Activated T-cell treated with anti-CD3 and anti-CD28 coated beads, Interleukin-2, amount 50 U/mL, for 4 hours (primary cell): Measurements from ENCODE around the gene NOS1AP. TPM values are rescaled to one million over a fixed set of nuclear protein-coding genes. Genes with fewer than 3 reads are reported as not detected.
A peak's percentile ranks its signal among the peaks of the same experiment; 100 is the strongest.
"Not testable (repeated sequence)": the region's sequence is repeated elsewhere in the genome, so short reads cannot be mapped to it uniquely, and the experiment has no call there.

Experiments
- ATAC-seq, 2 donors: fragments of 200-7000 bp; cut with Tn5 transposase; one replicate each; pipeline ENCODE4 v1.10.0; 2021
- DNase-seq: peaks from one replicate; pipeline ENCODE4 v3.0.0-alpha.2; 2020
- H3K27me3 Mint-ChIP-seq: one replicate; pipeline ENCODE4 v1.8.0; 2021; ENCODE audit warnings: low read depth, mixed read lengths
- H3K36me3 Mint-ChIP-seq: one replicate; pipeline ENCODE4 v1.8.0; 2022; ENCODE audit warnings: mixed read lengths; ENCODE audit not compliant: insufficient read depth
- H3K4me1 Mint-ChIP-seq: one replicate; pipeline ENCODE4 v1.8.0; 2021; ENCODE audit warnings: low read depth, mixed read lengths
- H3K4me3 Mint-ChIP-seq: one replicate; pipeline ENCODE4 v1.8.0; 2021; ENCODE audit warnings: mild to moderate bottlenecking, moderate library complexity, mixed read lengths
- H3K9me3 Mint-ChIP-seq: one replicate; pipeline ENCODE4 v1.8.0; 2021; ENCODE audit warnings: mixed read lengths
- total RNA-seq, 3 donors: library from RNA; stranded (reverse); gene quantifications; one replicate each; pipeline ENCODE4 v1.2.1, GENCODE V29; 2021

The NOS1AP gene
- total RNA-seq, 3 donors from 2014 or later = 0.05 to 0.37 (median 0.13) TPM

- no peak for DNase-seq
- Mint-ChIP-seq H3K4me3 (no peak overlapping the region), H3K9me3 (peaks cover 4% of the 10 kb centered on the region), H3K27me3 (peaks cover 5% of the 10 kb centered on the region), H3K36me3 (no peaks in the 10 kb centered on the region), H3K4me1 (peaks cover 2% of the 10 kb centered on the region)
- ATAC-seq = no peak
Observed at GRCh38 chr1:162038624-162039023, 30.9 kb upstream of the NOS1AP start.

GRCh38 chr1:162040001-162040400 lies 29.5 kb upstream of the NOS1AP start:
- ATAC-seq (no peak), DNase-seq (no peak)
- H3K27me3 Mint-ChIP-seq = peaks cover 7% of the 10 kb centered on the region
- no peak overlapping the region for H3K4me3 Mint-ChIP-seq
- H3K9me3 Mint-ChIP-seq = peaks cover 4% of the 10 kb centered on the region
- no peaks in the 10 kb centered on the region for H3K36me3 Mint-ChIP-seq
- peaks cover 2% of the 10 kb centered on the region for H3K4me1 Mint-ChIP-seq

- ATAC-seq = no peak
- Mint-ChIP-seq H3K4me3 (no peak overlapping the region), H3K4me1 (no peaks in the 10 kb centered on the region), H3K27me3 (peaks cover 7% of the 10 kb centered on the region), H3K9me3 (peaks cover 4% of the 10 kb centered on the region), H3K36me3 (no peaks in the 10 kb centered on the region)
- DNase-seq = no peak
Observed at GRCh38 chr1:162040657-162041056, 28.8 kb upstream of the NOS1AP start.

GRCh38 chr1:162042361-162042760 lies 27.1 kb upstream of the NOS1AP start:
- ATAC-seq = no peak
- H3K4me3 Mint-ChIP-seq = no peak overlapping the region
- H3K4me1 Mint-ChIP-seq = no peaks in the 10 kb centered on the region
- H3K9me3 Mint-ChIP-seq = peaks cover 4% of the 10 kb centered on the region
- H3K36me3 Mint-ChIP-seq = no peaks in the 10 kb centered on the region
- peaks cover 7% of the 10 kb centered on the region for H3K27me3 Mint-ChIP-seq
- no peak for DNase-seq

- Mint-ChIP-seq H3K36me3 (no peaks in the 10 kb centered on the region), H3K9me3 (peaks cover 3% of the 10 kb centered on the region), H3K27me3 (peaks cover 4% of the 10 kb centered on the region), H3K4me1 (no peaks in the 10 kb centered on the region), H3K4me3 (no peak overlapping the region)
- ATAC-seq = no peak
- no peak for DNase-seq
Observed at GRCh38 chr1:162046921-162047320, 22.6 kb upstream of the NOS1AP start.

- DNase-seq, H3K9me3 Mint-ChIP-seq, H3K27me3 Mint-ChIP-seq, H3K36me3 Mint-ChIP-seq, H3K4me3 Mint-ChIP-seq, ATAC-seq, H3K4me1 Mint-ChIP-seq: not testable (repeated sequence)
Observed at GRCh38 chr1:162053949-162054348, 15.5 kb upstream of the NOS1AP start.

GRCh38 chr1:162055062-162055461 lies 14.4 kb upstream of the NOS1AP start:
- Mint-ChIP-seq H3K27me3 (peaks cover 3% of the 10 kb centered on the region), H3K9me3 (no peaks in the 10 kb centered on the region), H3K36me3 (no peaks in the 10 kb centered on the region), H3K4me3 (no peak overlapping the region), H3K4me1 (no peaks in the 10 kb centered on the region)
- ATAC-seq (no peak), DNase-seq (no peak)

GRCh38 chr1:162056043-162056442 lies 13.4 kb upstream of the NOS1AP start:
- peak; percentile 27 for DNase-seq
- peak; percentile 63 to 83 for ATAC-seq
- Mint-ChIP-seq H3K4me3 (no peak overlapping the region), H3K36me3 (no peaks in the 10 kb centered on the region), H3K9me3 (no peaks in the 10 kb centered on the region), H3K27me3 (peaks cover 3% of the 10 kb centered on the region), H3K4me1 (no peaks in the 10 kb centered on the region)

GRCh38 chr1:162056579-162056978 lies 12.9 kb upstream of the NOS1AP start:
- Mint-ChIP-seq H3K4me1 (no peaks in the 10 kb centered on the region), H3K36me3 (no peaks in the 10 kb centered on the region), H3K27me3 (peaks cover 5% of the 10 kb centered on the region), H3K4me3 (no peak overlapping the region), H3K9me3 (no peaks in the 10 kb centered on the region)
- ATAC-seq (no peak), DNase-seq (no peak)

GRCh38 chr1:162059721-162060120 lies 9.8 kb upstream of the NOS1AP start:
- H3K36me3 Mint-ChIP-seq = no peaks in the 10 kb centered on the region
- no peaks in the 10 kb centered on the region for H3K9me3 Mint-ChIP-seq
- H3K27me3 Mint-ChIP-seq = peaks cover 19% of the 10 kb centered on the region
- ATAC-seq = no peak
- no peak for DNase-seq
- H3K4me3 Mint-ChIP-seq = no peak overlapping the region
- no peaks in the 10 kb centered on the region for H3K4me1 Mint-ChIP-seq

GRCh38 chr1:162060314-162060713 lies 9.2 kb upstream of the NOS1AP start:
- ATAC-seq (no peak), DNase-seq (no peak)

GRCh38 chr1:162062542-162063015 lies 6.9 kb upstream of the NOS1AP start:
- Mint-ChIP-seq H3K9me3 (no peaks in the 10 kb centered on the region), H3K36me3 (no peaks in the 10 kb centered on the region), H3K4me1 (no peaks in the 10 kb centered on the region), H3K27me3 (peaks cover 33% of the 10 kb centered on the region), H3K4me3 (no peak overlapping the region)
- DNase-seq (no peak), ATAC-seq (no peak)

More at GRCh38 chr1:162060314-162060713, 9.2 kb upstream of the NOS1AP start:
- no peak overlapping the region for H3K4me3 Mint-ChIP-seq
- peaks cover 25% of the 10 kb centered on the region for H3K27me3 Mint-ChIP-seq
- H3K36me3 Mint-ChIP-seq = no peaks in the 10 kb centered on the region
- no peaks in the 10 kb centered on the region for H3K9me3 Mint-ChIP-seq
- no peaks in the 10 kb centered on the region for H3K4me1 Mint-ChIP-seq

- Mint-ChIP-seq H3K27me3 (peaks cover 48% of the 10 kb centered on the region), H3K4me3 (no peak overlapping the region), H3K4me1 (peaks cover 2% of the 10 kb centered on the region), H3K36me3 (no peaks in the 10 kb centered on the region), H3K9me3 (no peaks in the 10 kb centered on the region)
- no peak for ATAC-seq
- DNase-seq = no peak
Observed at GRCh38 chr1:162065016-162065415, 4.5 kb upstream of the NOS1AP start.

- DNase-seq, H3K4me1 Mint-ChIP-seq, ATAC-seq, H3K36me3 Mint-ChIP-seq, H3K9me3 Mint-ChIP-seq, H3K4me3 Mint-ChIP-seq: not testable (repeated sequence)
- peaks cover 55% of the 10 kb centered on the region for H3K27me3 Mint-ChIP-seq
Observed at GRCh38 chr1:162066836-162067235, 2.7 kb upstream of the NOS1AP start.

- H3K4me1 Mint-ChIP-seq = peaks cover 5% of the 10 kb centered on the region
- H3K36me3 Mint-ChIP-seq = no peaks in the 10 kb centered on the region
- H3K4me3 Mint-ChIP-seq = no peak overlapping the region
- H3K27me3 Mint-ChIP-seq = peaks cover 55% of the 10 kb centered on the region
- no peak for DNase-seq
- no peak for ATAC-seq
- H3K9me3 Mint-ChIP-seq = no peaks in the 10 kb centered on the region
Observed at GRCh38 chr1:162067466-162067865, 2.0 kb upstream of the NOS1AP start.

- no peak for ATAC-seq
- Mint-ChIP-seq H3K4me1 (peaks cover 5% of the 10 kb centered on the region), H3K9me3 (no peaks in the 10 kb centered on the region), H3K4me3 (peak overlapping the region; percentile 50), H3K36me3 (no peaks in the 10 kb centered on the region), H3K27me3 (peaks cover 57% of the 10 kb centered on the region)
- no peak for DNase-seq
Observed at GRCh38 chr1:162068301-162068700, 1.2 kb upstream of the NOS1AP start.
